Measurements from ENCODE around the gene ULK2. TPM values are rescaled to one million over a fixed set of nuclear protein-coding genes. Genes with fewer than 3 reads are reported as not detected.

The ULK2 gene
- total and polyA plus RNA-seq, 10 of the 15 experiments (the other 5 are each of a cell fraction or from before 2014, with no cell fraction given), result 0.29 to 5.3 (median 1.6) TPM

DNA sequence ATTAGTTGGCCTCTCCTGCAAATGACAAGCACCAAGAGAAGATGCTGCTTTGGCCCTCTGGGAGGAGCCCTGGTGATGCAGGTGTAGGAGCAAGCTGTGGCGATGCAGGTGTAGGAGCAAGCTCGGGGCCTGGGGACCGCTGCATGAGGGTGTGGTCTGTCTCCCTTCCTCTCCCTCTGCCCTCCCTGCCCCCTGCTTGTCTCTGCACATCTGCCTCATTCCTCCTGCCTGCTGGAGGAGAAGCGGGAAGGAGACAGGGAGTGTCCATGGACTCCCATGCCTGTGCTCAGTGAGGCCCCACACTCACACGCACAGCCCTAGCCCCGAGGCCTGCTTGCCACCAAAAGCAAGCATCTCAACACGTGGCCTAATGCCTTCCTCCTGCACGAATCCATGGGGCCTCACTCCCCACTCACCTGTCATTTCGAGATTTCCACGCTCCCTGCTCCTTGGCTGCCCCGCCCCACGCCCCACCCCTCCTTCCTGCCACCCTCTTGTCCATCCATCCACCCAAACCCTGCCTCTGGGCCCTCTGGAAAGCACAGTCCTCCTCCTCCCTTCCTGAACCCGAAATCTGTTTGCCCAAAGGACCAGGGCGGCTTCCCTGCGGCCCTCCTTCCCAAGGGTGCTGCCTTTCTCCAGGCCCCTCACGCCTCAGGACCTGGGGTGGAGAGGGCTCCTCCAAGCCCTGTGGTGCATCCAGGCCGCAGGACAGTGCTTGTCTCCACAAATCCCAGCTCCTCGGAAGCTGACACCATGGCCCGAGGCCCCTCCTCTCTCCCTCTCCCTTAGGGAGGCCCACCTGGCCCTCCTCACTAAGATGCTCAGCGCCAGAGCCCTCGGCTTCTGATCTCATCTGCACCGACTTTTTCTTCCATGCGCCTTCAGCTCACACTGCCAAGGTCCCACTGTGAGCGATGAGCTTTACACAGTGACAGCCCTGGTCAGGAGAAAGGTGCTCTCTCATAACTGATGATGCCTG lies 107.9 kb downstream of the ULK2 start:
- ATAC-seq, result no peak
- H3K4me3 ChIP-seq, result no peak overlapping the region
- 46% methylated on average over 20 of the region's 24 CpGs for WGBS (ENCODE audit: insufficient coverage, insufficient replicate concordance, low lambda C conversion rate, missing lambda C conversion rate)
- no peak for FAIRE-seq
- RAD21 ChIA-PET (ENCODE audit: unreplicated experiment), result no interaction called here
- no peaks in the 10 kb centered on the region for H3K36me3 ChIP-seq (ENCODE audit: control insufficient read depth in 2 of 2, insufficient read depth in 2 of 2, low read length in 1 of 2)
- intact Hi-C loops (cut with micrococcal nuclease; ENCODE audit: unreplicated experiment), result no loop called here
- H3K4me2 ChIP-seq (ENCODE audit: control insufficient read depth, insufficient read depth), result no peak overlapping the region
- SMC1A ChIA-PET (ENCODE audit: uncharacterized antibody, unreplicated experiment), result no interaction called here
- no peak overlapping the region for H3K9ac ChIP-seq (ENCODE audit: control insufficient read depth, insufficient read depth, low read length)
- H3K27me3 ChIP-seq (replicated peaks in 1 of 2; ENCODE audit: control insufficient read depth in 2 of 2, insufficient read depth in 2 of 2, low read length in 1 of 2), result no peaks in the 10 kb centered on the region
- H3K4me1 ChIP-seq (ENCODE audit: control insufficient read depth, insufficient read depth, low read length), result peaks cover 14% of the 10 kb centered on the region
- no peaks in the 10 kb centered on the region for H3K79me2 ChIP-seq (ENCODE audit: control insufficient read depth, insufficient read depth, low read length)
- CTCF ChIA-PET, result no interaction called here
- TF ChIP-seq ZNF24 (IDR thresholded peaks at IDR 0.05) (no peak), POLR2AphosphoS2 (IDR thresholded peaks at IDR 0.05; ENCODE audit: low read depth, low read length) (no peak), MTA3 (IDR thresholded peaks at IDR 0.05; ENCODE audit: borderline replicate concordance, low read length) (no peak), ATF2 (IDR thresholded peaks at IDR 0.05; ENCODE audit: low read length) (no peak), CEBPZ (IDR thresholded peaks at IDR 0.05; ENCODE audit: low read depth, low read length) (no peak), SUPT20H (IDR thresholded peaks at IDR 0.05; ENCODE audit: borderline replicate concordance, control insufficient read depth, low read depth, low read length) (no peak), SUZ12 (IDR thresholded peaks at IDR 0.05; ENCODE audit: unreplicated experiment) (no peak), SIN3A (IDR thresholded peaks at IDR 0.05; ENCODE audit: low read depth, low read length) (no peak), TAF1 (IDR thresholded peaks at IDR 0.05; ENCODE audit: borderline replicate concordance, low read depth, low read length) (no peak), NFYA (IDR thresholded peaks at IDR 0.05; ENCODE audit: borderline replicate concordance, low read depth, low read length) (no peak), ZBED1 (IDR thresholded peaks at IDR 0.05; ENCODE audit: borderline replicate concordance) (no peak), CHD1 (IDR thresholded peaks at IDR 0.05; ENCODE audit: low read depth, low read length) (no peak), ASH2L (IDR thresholded peaks at IDR 0.05; ENCODE audit: borderline replicate concordance, low read depth) (no peak), CHD4 (IDR thresholded peaks at IDR 0.05) (no peak)
- TF ChIP-seq, protein P1, sequence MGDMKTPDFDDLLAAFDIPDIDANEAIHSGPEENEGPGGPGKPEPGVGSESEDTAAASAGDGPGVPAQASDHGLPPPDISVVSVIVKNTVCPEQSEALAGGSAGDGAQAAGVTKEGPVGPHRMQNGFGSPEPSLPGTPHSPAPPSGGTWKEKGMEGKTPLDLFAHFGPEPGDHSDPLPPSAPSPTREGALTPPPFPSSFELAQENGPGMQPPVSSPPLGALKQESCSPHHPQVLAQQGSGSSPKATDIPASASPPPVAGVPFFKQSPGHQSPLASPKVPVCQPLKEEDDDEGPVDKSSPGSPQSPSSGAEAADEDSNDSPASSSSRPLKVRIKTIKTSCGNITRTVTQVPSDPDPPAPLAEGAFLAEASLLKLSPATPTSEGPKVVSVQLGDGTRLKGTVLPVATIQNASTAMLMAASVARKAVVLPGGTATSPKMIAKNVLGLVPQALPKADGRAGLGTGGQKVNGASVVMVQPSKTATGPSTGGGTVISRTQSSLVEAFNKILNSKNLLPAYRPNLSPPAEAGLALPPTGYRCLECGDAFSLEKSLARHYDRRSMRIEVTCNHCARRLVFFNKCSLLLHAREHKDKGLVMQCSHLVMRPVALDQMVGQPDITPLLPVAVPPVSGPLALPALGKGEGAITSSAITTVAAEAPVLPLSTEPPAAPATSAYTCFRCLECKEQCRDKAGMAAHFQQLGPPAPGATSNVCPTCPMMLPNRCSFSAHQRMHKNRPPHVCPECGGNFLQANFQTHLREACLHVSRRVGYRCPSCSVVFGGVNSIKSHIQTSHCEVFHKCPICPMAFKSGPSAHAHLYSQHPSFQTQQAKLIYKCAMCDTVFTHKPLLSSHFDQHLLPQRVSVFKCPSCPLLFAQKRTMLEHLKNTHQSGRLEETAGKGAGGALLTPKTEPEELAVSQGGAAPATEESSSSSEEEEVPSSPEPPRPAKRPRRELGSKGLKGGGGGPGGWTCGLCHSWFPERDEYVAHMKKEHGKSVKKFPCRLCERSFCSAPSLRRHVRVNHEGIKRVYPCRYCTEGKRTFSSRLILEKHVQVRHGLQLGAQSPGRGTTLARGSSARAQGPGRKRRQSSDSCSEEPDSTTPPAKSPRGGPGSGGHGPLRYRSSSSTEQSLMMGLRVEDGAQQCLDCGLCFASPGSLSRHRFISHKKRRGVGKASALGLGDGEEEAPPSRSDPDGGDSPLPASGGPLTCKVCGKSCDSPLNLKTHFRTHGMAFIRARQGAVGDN (IDR thresholded peaks at IDR 0.05), result no peak
- H2AFZ ChIP-seq (ENCODE audit: control insufficient read depth, low read depth, low read length), result no peak overlapping the region
- in situ Hi-C loops (cut with MboI), result loop anchor here (5.0 kb wide), 1 partner anchor 393 kb away; no protein-coding TSS in a partner anchor
- no peaks in the 10 kb centered on the region for H3K9me3 ChIP-seq (replicated peaks; ENCODE audit: control insufficient read depth, insufficient read depth, low read length)
- no peak overlapping the region for H3K27ac ChIP-seq (ENCODE audit: control insufficient read depth, insufficient read depth)
- H4K20me1 ChIP-seq (ENCODE audit: control insufficient read depth, insufficient read depth), result no peaks in the 10 kb centered on the region
- BruUV-seq (replicated peaks), result no TSS peak
- POLR2A ChIA-PET, result no interaction called here
- DNase-seq (ENCODE audit: low read depth, low spot score), result no peak
